Neural cell (in vitro differentiated cells): Measurements from ENCODE around the gene MCAM.

ENCODE experiments used
- CTCF ChIP-seq: fragments of 450-650 bp; IDR thresholded peaks from 2 replicates; pipeline ENCODE4 v1.5.1; 2014; ENCODE audit warnings: antibody characterized with exemption, mild to moderate bottlenecking, moderate library complexity; ENCODE audit not compliant: poor library complexity, severe bottlenecking
- EP300 ChIP-seq: fragments of 450-650 bp; conservative IDR thresholded peaks from 2 replicates; pipeline ENCODE4 v1.6.1; 2014; ENCODE audit warnings: antibody characterized with exemption, mild to moderate bottlenecking, moderate library complexity; ENCODE audit not compliant: poor library complexity, severe bottlenecking
- EZH2 ChIP-seq: fragments of 200-600, 300-800 bp; shearing (Covaris generic), sonication (generic); IDR thresholded peaks from 2 replicates; pipeline ENCODE4 v1.6.1; 2014; ENCODE audit warnings: antibody characterized with exemption, low read length, borderline replicate concordance, mild to moderate bottlenecking; ENCODE audit not compliant: insufficient read depth, poor library complexity, severe bottlenecking
- MXI1 ChIP-seq: fragments of 450-650 bp; conservative IDR thresholded peaks from 2 replicates; pipeline ENCODE4 v1.6.1; 2014; ENCODE audit warnings: antibody characterized with exemption, mild to moderate bottlenecking; ENCODE audit not compliant: poor library complexity, severe bottlenecking
- POLR2AphosphoS5 ChIP-seq: IDR thresholded peaks from 2 replicates; pipeline ENCODE4 v1.6.1; 2012
- REST ChIP-seq: IDR thresholded peaks from 2 replicates; pipeline ENCODE4 v1.6.1; 2012; ENCODE audit warnings: borderline replicate concordance
- SMC3 ChIP-seq: fragments of 450-650 bp; conservative IDR thresholded peaks from 2 replicates; pipeline ENCODE4 v1.6.1; 2014; ENCODE audit warnings: antibody characterized with exemption, mild to moderate bottlenecking, moderate library complexity; ENCODE audit not compliant: poor library complexity
- TAF1 ChIP-seq: IDR thresholded peaks from 2 replicates; pipeline ENCODE4 v1.6.1; 2012; ENCODE audit warnings: low read depth

GRCh38 chr11:119324189-119324588 lies 7.3 kb upstream of the MCAM start:
- TF ChIP-seq EZH2 (no peak), POLR2AphosphoS5 (no peak), CTCF (no peak), SMC3 (no peak), REST (no peak), TAF1 (no peak), EP300 (no peak), MXI1 (no peak)
